Measurements from ENCODE around the gene NLGN1. TPM values are rescaled to one million over a fixed set of nuclear protein-coding genes. Genes with fewer than 3 reads are reported as not detected.

NLGN1 gene
- total RNA-seq, 1 experiment from 2014 or later: not detected

- ChIA-PET POLR2A (no interaction called here), CTCF (no interaction called here)
- H3K36me3 Mint-ChIP-seq (ENCODE audit: insufficient read depth, unreplicated experiment): no peaks in the 10 kb centered on the region
- H3K4me3 Mint-ChIP-seq (ENCODE audit: unreplicated experiment): no peak overlapping the region
- no peaks in the 10 kb centered on the region for H3K27me3 Mint-ChIP-seq (ENCODE audit: insufficient read depth, unreplicated experiment)
- BruUV-seq (replicated peaks): no TSS peak
- no peak for DNase-seq (ENCODE audit: unreplicated experiment)
- H3K27ac Mint-ChIP-seq (ENCODE audit: low read depth, unreplicated experiment): no peak overlapping the region
- TF ChIP-seq, protein P1, sequence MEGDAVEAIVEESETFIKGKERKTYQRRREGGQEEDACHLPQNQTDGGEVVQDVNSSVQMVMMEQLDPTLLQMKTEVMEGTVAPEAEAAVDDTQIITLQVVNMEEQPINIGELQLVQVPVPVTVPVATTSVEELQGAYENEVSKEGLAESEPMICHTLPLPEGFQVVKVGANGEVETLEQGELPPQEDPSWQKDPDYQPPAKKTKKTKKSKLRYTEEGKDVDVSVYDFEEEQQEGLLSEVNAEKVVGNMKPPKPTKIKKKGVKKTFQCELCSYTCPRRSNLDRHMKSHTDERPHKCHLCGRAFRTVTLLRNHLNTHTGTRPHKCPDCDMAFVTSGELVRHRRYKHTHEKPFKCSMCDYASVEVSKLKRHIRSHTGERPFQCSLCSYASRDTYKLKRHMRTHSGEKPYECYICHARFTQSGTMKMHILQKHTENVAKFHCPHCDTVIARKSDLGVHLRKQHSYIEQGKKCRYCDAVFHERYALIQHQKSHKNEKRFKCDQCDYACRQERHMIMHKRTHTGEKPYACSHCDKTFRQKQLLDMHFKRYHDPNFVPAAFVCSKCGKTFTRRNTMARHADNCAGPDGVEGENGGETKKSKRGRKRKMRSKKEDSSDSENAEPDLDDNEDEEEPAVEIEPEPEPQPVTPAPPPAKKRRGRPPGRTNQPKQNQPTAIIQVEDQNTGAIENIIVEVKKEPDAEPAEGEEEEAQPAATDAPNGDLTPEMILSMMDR (IDR thresholded peaks at IDR 0.05; ENCODE audit: unreplicated experiment): no peak
- intact Hi-C loops (cut with micrococcal nuclease): no loop called here
- H3K9me3 Mint-ChIP-seq (ENCODE audit: unreplicated experiment): no peaks in the 10 kb centered on the region
- H3K4me1 Mint-ChIP-seq (ENCODE audit: insufficient read depth, unreplicated experiment): no peaks in the 10 kb centered on the region
These were observed 380.7 kb downstream of the NLGN1 start for GRCh38 chr3:173778251-173778650.

DNA sequence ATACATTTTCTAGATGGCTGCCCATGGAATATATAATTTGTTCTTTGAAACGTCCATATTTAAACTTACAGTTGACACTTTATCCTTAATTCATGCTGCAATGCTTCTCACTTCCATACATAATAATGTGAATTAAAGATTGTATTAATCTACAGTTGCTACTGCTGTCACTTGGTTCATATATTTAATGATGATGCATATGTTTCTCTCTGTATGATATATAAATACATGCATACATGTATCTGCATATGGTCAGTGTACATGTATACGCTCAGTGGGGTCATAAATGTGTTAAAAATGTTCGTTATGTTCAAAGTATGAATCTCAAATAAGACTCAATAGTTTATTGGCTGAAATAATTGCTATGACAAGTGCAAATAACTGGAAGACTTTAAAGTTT, 382.5 kb downstream of the NLGN1 start:
- no TSS peak for BruUV-seq (replicated peaks)
- no peaks in the 10 kb centered on the region for H3K4me1 Mint-ChIP-seq (ENCODE audit: insufficient read depth, unreplicated experiment)
- CTCF ChIA-PET: no interaction called here

DNA sequence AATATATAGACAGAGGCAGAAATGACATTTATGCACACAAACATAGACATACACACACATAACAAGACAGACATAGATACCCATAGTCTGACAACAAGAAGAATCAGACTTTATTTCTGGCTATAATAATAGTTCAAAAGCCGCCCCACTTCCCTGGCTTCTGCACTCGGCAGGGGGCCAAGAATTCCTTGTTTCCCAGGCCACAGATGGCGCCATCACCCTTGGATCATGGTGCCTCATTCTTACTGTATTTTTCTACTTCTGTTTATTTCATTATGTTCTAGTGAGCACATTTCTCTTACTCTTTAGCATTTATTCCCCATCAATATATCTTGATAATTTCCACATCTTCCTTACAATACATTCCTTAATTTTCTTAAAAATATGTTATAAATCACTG, 387.5 kb downstream of the NLGN1 start:
- no peaks in the 10 kb centered on the region for H3K36me3 Mint-ChIP-seq (ENCODE audit: insufficient read depth, unreplicated experiment)
- peak; percentile 28 for DNase-seq (ENCODE audit: unreplicated experiment)
- no peaks in the 10 kb centered on the region for H3K9me3 Mint-ChIP-seq (ENCODE audit: unreplicated experiment)

More for the DNA sequence above, 382.5 kb downstream of the NLGN1 start:
- TF ChIP-seq, protein P1 (IDR thresholded peaks at IDR 0.05; ENCODE audit: unreplicated experiment): no peak
- POLR2A ChIA-PET: no interaction called here
- Mint-ChIP-seq H3K27ac (ENCODE audit: low read depth, unreplicated experiment) (no peak overlapping the region), H3K9me3 (ENCODE audit: unreplicated experiment) (no peaks in the 10 kb centered on the region), H3K4me3 (ENCODE audit: unreplicated experiment) (no peak overlapping the region), H3K27me3 (ENCODE audit: insufficient read depth, unreplicated experiment) (no peaks in the 10 kb centered on the region), H3K36me3 (ENCODE audit: insufficient read depth, unreplicated experiment) (no peaks in the 10 kb centered on the region)
- intact Hi-C loops (cut with micrococcal nuclease): no loop called here
- no peak for DNase-seq (ENCODE audit: unreplicated experiment)

DNA sequence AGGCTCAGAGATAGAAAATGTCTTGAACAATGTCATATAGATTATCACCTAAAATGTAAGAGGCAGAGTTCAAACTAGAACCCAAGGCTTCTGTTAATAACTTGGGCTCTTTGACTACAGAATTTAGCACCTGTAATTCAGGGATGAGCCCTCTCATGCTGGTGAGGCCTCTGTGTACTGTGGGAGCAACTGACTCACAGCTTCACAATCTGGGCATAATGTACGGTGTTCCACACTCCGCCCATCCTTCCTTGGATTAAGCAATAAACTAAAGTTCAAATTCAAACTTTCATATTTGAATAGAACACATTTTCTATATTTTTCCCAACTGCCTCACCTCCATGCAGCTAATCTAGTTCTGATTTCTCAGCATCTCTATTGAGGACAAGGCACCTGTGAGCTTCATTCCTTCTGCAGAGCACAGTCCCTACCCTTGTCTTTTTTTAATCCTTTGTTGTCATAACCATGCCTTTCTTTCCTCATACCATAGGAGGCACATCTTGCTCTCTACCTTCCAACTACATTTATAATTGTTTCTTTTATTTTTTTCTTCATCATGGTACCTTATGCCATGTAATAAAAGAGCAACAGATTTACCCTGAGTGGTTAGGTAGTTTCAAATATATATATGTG, 392.1 kb downstream of the NLGN1 start:
- Mint-ChIP-seq H3K4me1 (ENCODE audit: insufficient read depth, unreplicated experiment) (peaks cover 14% of the 10 kb centered on the region), H3K4me3 (ENCODE audit: unreplicated experiment) (no peak overlapping the region), H3K27ac (ENCODE audit: low read depth, unreplicated experiment) (peak overlapping the region; percentile 22), H3K9me3 (ENCODE audit: unreplicated experiment) (no peaks in the 10 kb centered on the region), H3K27me3 (ENCODE audit: insufficient read depth, unreplicated experiment) (no peaks in the 10 kb centered on the region), H3K36me3 (ENCODE audit: insufficient read depth, unreplicated experiment) (no peaks in the 10 kb centered on the region)
- POLR2A ChIA-PET: interaction anchor here (0.6 to 1.4 kb wide), 5 partner anchors 8 to 133 kb away, joined by 3 to 7 read pairs (median 3); no protein-coding TSS in a partner anchor
- intact Hi-C loops (cut with micrococcal nuclease): no loop called here
- CTCF ChIA-PET: interaction anchor here (0.6 kb wide), 1 partner anchor 56 kb away, joined by 3 read pairs; no protein-coding TSS in a partner anchor
- BruUV-seq (replicated peaks): no TSS peak
- peak; percentile 61 for DNase-seq (ENCODE audit: unreplicated experiment)
- TF ChIP-seq, protein P1 (IDR thresholded peaks at IDR 0.05; ENCODE audit: unreplicated experiment): no peak

More for the DNA sequence above, 387.5 kb downstream of the NLGN1 start:
- H3K4me1 Mint-ChIP-seq (ENCODE audit: insufficient read depth, unreplicated experiment): peaks cover 13% of the 10 kb centered on the region
- BruUV-seq (replicated peaks): no TSS peak
- POLR2A ChIA-PET: no interaction called here
- TF ChIP-seq, protein P1 (IDR thresholded peaks at IDR 0.05; ENCODE audit: unreplicated experiment): no peak
- H3K27me3 Mint-ChIP-seq (ENCODE audit: insufficient read depth, unreplicated experiment): no peaks in the 10 kb centered on the region
- intact Hi-C loops (cut with micrococcal nuclease): no loop called here
- CTCF ChIA-PET: no interaction called here
- no peak overlapping the region for H3K4me3 Mint-ChIP-seq (ENCODE audit: unreplicated experiment)
- no peak overlapping the region for H3K27ac Mint-ChIP-seq (ENCODE audit: low read depth, unreplicated experiment)

All from MCF 10A (cell line).